Aorta (tissue), 5 donors: ENCODE results near the gene ULBP1. TPM values are rescaled to one million over a fixed set of nuclear protein-coding genes. Genes with fewer than 3 reads are reported as not detected.
"Not testable (repeated sequence)": the region's sequence is repeated elsewhere in the genome, so short reads cannot be mapped to it uniquely, and the experiment has no call there.

Source experiments
- ATAC-seq: fragments of 200-7000 bp; cut with Tn5 transposase; one replicate; pipeline ENCODE4 v1.9.1; 2022; ENCODE audit warnings: moderate library complexity; ENCODE audit not compliant: low FRiP score
- DNase-seq, 2 donors: peaks; one replicate each; pipeline ENCODE4 v3.0.0-alpha.2; 2020
- H3K27ac ChIP-seq, 2 donors: one replicate each; pipeline ENCODE4 v1.5.1; 2013; ENCODE audit warnings: low read length in 2 of 2, mild to moderate bottlenecking in 2 of 2, moderate library complexity in 2 of 2, control low read depth in 1 of 2, inconsistent platforms in 1 of 2, low read depth in 1 of 2
- H3K27me3 ChIP-seq, 2 donors: one replicate each; pipeline ENCODE4 v1.6.1; 2013; ENCODE audit warnings: control low read depth in 1 of 2, low read length in 1 of 2, mild to moderate bottlenecking in 1 of 2, moderate library complexity in 1 of 2; ENCODE audit not compliant: insufficient read depth in 2 of 2, control insufficient read depth in 1 of 2
- H3K36me3 ChIP-seq, 2 donors: one replicate each; pipeline ENCODE4 v1.6.1; 2013; ENCODE audit warnings: control low read depth in 1 of 2, low read length in 1 of 2, mild to moderate bottlenecking in 1 of 2; ENCODE audit not compliant: insufficient read depth in 2 of 2, control insufficient read depth in 1 of 2
- H3K4me1 ChIP-seq, 2 donors: one replicate each; pipeline ENCODE4 v1.6.1; 2013; ENCODE audit warnings: low read length in 2 of 2, control low read depth in 1 of 2, mild to moderate bottlenecking in 1 of 2, moderate library complexity in 1 of 2; ENCODE audit not compliant: insufficient read depth in 2 of 2, control insufficient read depth in 1 of 2
- H3K4me3 ChIP-seq, 2 donors: one replicate each; pipeline ENCODE4 v1.5.1; 2013; ENCODE audit warnings: low read length in 2 of 2, control low read depth in 1 of 2, mild to moderate bottlenecking in 1 of 2
- H3K9me3 ChIP-seq: one replicate; pipeline ENCODE4 v1.6.1; 2013; ENCODE audit warnings: mild to moderate bottlenecking, low read length; ENCODE audit not compliant: control insufficient read depth
- WGBS, 2 donors: extraction: QIAGEN DNeasy Blood & Tissue Kit; methylation state at CpG; one replicate each; pipeline ENCODE4 v1.1.7; 2013; 5-methylcytosine and 5-hydroxymethylcytosine counted together
- intact Hi-C, 2 donors: fragments of 100-400 bp; cut with DNase I; formaldehyde crosslinking; loops; one replicate each; pipeline versions ENCODE4 v1.14.2 to v1.15.0; 2022
- polyA plus RNA-seq, 2 donors: library from polyadenylated mRNA; stranded (reverse); fragments of 200-250 nt; gene quantifications; one replicate each; pipeline ENCODE4 v1.2.3, GENCODE V29; 2013
- total RNA-seq, 2 donors: library from RNA; stranded (reverse); fragmentation: NEBNext Ultra II Directional; extraction: Animal tissue kit (Norgen Biotek cat#: 25700); gene quantifications; one replicate each; pipeline ENCODE4 v1.2.1, GENCODE V29; 2021
- donor health status: healthy with polysubstance abuse.
- donor health status: Bipolar disorder and iron deficiency.
- donor health status: DM: no; HTN: no; CAD: no.
- donor health status: DM: no; HTN: no; CAD: no.
- donor health status: DM: yes; HTN: yes; CAD: no.

Gene ULBP1
- total and polyA plus RNA-seq, 4 donors = 0.13 to 0.38 TPM; not detected in 2

GRCh38 chr6:149962461-149963211 is 1.1 kb upstream of the ULBP1 start:
- Histone ChIP-seq H3K9me3 (no peaks in the 10 kb centered on the region), H3K27ac (no peak overlapping the region), H3K4me3 (no peak overlapping the region), H3K36me3 (no peaks in the 10 kb centered on the region), H3K4me1 (no peaks in the 10 kb centered on the region), H3K27me3 (peaks cover 0 to 2% of the 10 kb centered on the region in 2 donors)
- 76 to 91% methylated on average over 7 of the region's 7 CpGs for WGBS, 2 donors
- ATAC-seq (no peak), DNase-seq (no peak)
- intact Hi-C loops = no loop called here

- Histone ChIP-seq H3K27ac (no peak overlapping the region), H3K36me3 (no peaks in the 10 kb centered on the region), H3K4me3 (no peak overlapping the region), H3K9me3 (no peaks in the 10 kb centered on the region), H3K27me3 (peaks cover 0 to 2% of the 10 kb centered on the region in 2 donors), H3K4me1 (no peaks in the 10 kb centered on the region)
- 75 to 78% methylated on average over 8 of the region's 8 CpGs for WGBS, 2 donors
- DNase-seq = no peak
- no peak for ATAC-seq
- intact Hi-C loops = no loop called here
Measured at GRCh38 chr6:149963212-149963461, 606 bp upstream of the ULBP1 start.

GRCh38 chr6:149964308-149965193 is 808 bp downstream of the ULBP1 start:
- H3K27me3 ChIP-seq = peaks cover 0 to 2% of the 10 kb centered on the region in 2 donors
- ATAC-seq = no peak
- WGBS, 2 donors = 2% methylated on average over 101 to 102 of the region's 103 CpGs

GRCh38 chr6:149965194-149966020 is 1.7 kb downstream of the ULBP1 start:
- intact Hi-C loops = no loop called here

More at GRCh38 chr6:149964308-149965193, 808 bp downstream of the ULBP1 start:
- intact Hi-C loops = no loop called here
- Histone ChIP-seq H3K4me3 (no peak overlapping the region), H3K9me3 (no peaks in the 10 kb centered on the region), H3K36me3 (no peaks in the 10 kb centered on the region), H3K27ac (no peak overlapping the region), H3K4me1 (no peaks in the 10 kb centered on the region)
- no peak for DNase-seq

GRCh38 chr6:149966319-149966718 is 2.6 kb downstream of the ULBP1 start:
- intact Hi-C loops, ATAC-seq, H3K27ac ChIP-seq, H3K4me3 ChIP-seq, H3K27me3 ChIP-seq, H3K9me3 ChIP-seq, DNase-seq, H3K36me3 ChIP-seq, H3K4me1 ChIP-seq: not testable (repeated sequence)
- WGBS, 2 donors = 92 to 93% methylated on average over 2 of the region's 2 CpGs

More at GRCh38 chr6:149965194-149966020, 1.7 kb downstream of the ULBP1 start:
- Histone ChIP-seq H3K9me3 (no peaks in the 10 kb centered on the region), H3K27me3 (peaks cover 0 to 2% of the 10 kb centered on the region in 2 donors), H3K4me3 (no peak overlapping the region), H3K36me3 (no peaks in the 10 kb centered on the region), H3K4me1 (no peaks in the 10 kb centered on the region), H3K27ac (no peak overlapping the region)
- DNase-seq (no peak), ATAC-seq (no peak)
- WGBS, 2 donors = 25 to 27% methylated on average over 33 to 38 of the region's 38 CpGs

GRCh38 chr6:149967591-149967990 is 3.8 kb downstream of the ULBP1 start:
- no peaks in the 10 kb centered on the region for H3K36me3 ChIP-seq
- intact Hi-C loops = no loop called here
- 85 to 97% methylated on average over 4 of the region's 4 CpGs for WGBS, 2 donors
- H3K4me1 ChIP-seq = no peaks in the 10 kb centered on the region
- no peaks in the 10 kb centered on the region for H3K9me3 ChIP-seq
- H3K27ac ChIP-seq = no peak overlapping the region
- ATAC-seq (no peak), DNase-seq (no peak)
- no peak overlapping the region for H3K4me3 ChIP-seq
- peaks cover 0 to 2% of the 10 kb centered on the region in 2 donors for H3K27me3 ChIP-seq

DNA sequence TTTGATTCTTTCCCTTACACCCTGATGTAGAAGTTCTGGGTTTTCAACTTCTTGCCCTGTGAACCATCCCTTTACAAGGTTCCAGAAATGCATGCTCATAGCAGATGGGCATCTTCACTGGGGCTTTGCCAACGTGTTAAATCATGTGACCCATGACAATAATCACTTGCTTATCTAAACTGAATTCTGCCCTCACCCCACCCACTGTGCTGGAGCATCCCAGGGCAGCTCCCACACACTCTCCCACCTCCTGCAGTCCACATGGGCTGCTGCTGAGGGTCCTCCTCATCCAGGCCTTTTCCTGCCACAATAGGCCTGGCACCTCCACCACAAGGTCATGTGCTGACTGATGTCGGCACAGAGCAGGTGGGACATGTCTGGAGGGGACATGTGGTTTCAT is 4.3 kb downstream of the ULBP1 start:
- intact Hi-C loops, DNase-seq, ATAC-seq, H3K36me3 ChIP-seq, H3K4me1 ChIP-seq, H3K27me3 ChIP-seq, H3K4me3 ChIP-seq, H3K27ac ChIP-seq, H3K9me3 ChIP-seq: not testable (repeated sequence)
- WGBS, 2 donors = 75 to 77% methylated on average over 2 of the region's 2 CpGs

- H3K27ac ChIP-seq, H3K4me1 ChIP-seq, H3K36me3 ChIP-seq, H3K27me3 ChIP-seq, ATAC-seq, H3K9me3 ChIP-seq, intact Hi-C loops, DNase-seq, H3K4me3 ChIP-seq: not testable (repeated sequence)
- WGBS, 2 donors = 93% methylated on average over 2 of the region's 2 CpGs
Measured at GRCh38 chr6:149968909-149969308, 5.2 kb downstream of the ULBP1 start.
